Parietal lobe (tissue), 1 donor: ENCODE measurements around the gene GZMB. TPM values are rescaled to one million over a fixed set of nuclear protein-coding genes. Genes with fewer than 3 reads are reported as not detected.

Experiments
- total RNA-seq: library from RNA; depleted of rRNA; stranded (reverse); fragments of >200 nt; gene quantifications from one replicate; pipeline ENCODE4 v1.2.3, GENCODE V29; 2014

The GZMB gene, protein sequence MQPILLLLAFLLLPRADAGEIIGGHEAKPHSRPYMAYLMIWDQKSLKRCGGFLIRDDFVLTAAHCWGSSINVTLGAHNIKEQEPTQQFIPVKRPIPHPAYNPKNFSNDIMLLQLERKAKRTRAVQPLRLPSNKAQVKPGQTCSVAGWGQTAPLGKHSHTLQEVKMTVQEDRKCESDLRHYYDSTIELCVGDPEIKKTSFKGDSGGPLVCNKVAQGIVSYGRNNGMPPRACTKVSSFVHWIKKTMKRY
- not detected for total RNA-seq

DNA sequence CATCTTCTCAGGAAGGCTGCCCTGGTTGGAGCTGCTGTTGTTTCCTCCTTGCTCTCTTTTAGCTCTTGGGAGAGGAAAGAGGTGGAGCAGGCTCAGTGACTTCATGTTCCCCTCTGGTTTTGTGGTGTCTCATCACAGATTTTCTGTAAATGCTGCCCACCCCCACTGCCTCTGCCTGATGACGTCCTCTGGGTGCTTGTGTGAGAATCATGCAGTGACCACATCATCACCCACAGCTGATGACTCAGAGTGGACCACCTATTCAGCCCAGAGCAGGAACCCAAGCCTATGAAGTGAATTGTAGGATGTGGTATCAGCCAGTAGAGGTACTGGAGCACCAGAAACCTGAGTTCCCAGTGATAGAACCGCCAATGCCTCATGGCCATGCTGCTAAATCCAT, at the start of gene GZMB:
TSS of gene GZMB (minus strand) at position 33 of the 400 bp plus-strand sequence. CDS start at position 3, 30 bp downstream.

DNA sequence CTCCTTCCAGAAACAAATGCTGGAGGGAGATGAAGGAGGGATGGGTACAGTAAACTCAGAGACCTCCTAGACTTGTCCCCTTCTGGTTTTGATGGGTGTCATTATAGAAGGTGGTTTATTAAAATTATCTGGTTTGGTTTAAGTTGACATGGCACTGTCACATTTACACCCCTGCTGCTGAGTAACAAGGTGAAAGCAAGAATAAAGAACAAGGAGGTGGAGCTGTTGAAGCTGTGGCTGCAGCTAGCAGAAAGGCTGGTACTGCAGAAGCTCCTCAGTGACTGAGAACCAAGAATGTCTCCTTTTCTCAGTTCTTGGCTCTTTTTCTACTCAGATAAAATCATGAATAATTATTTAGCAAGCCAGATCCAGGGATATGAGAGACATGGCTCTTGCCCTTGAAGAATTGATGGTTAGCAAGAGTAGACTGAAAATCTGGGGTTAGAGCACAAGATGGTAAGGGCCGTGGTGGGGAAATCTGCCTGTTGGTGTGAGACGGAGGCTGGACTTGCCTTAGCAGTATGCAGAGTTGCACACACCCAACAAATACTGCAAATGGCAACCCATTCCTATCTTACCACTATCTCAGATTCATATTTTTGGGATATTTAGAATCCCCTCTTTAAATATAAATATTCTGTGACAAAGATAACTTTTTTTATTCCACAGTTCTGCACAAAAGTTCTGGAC, 24.2 kb downstream of the GZMB start, which contains the start of gene GZMH:
TSS of gene GZMH (minus strand) at position 31 of the 690 bp plus-strand sequence. CDS start 72 bp downstream, outside the sequence.

Other genes with a start within 250 kb of the GZMB start
- 34.7 TPM for gene NYNRIN, start 235.2 kb downstream of the GZMB start, total RNA-seq
- not detected for gene CBLN3, start 204.5 kb downstream of the GZMB start, total RNA-seq
- gene KHNYN, start 204.2 kb downstream of the GZMB start, total RNA-seq = 22.5 TPM
- gene SDR39U1, start 191.4 kb downstream of the GZMB start, total RNA-seq = 24.7 TPM
- gene CMA1, start 125.9 kb downstream of the GZMB start, total RNA-seq = not detected
- not detected for gene CTSG, start 57.9 kb downstream of the GZMB start, total RNA-seq
- gene GZMH, start 24.5 kb downstream of the GZMB start, total RNA-seq = not detected